WTC11 (cell line): Measurements from ENCODE around the gene GATA6.

ENCODE experiments used
- ARID4B ChIP-seq: sonication (generic); formaldehyde crosslinking; IDR thresholded peaks from 2 replicates; pipeline ENCODE4 v1.8.0; 2023; ENCODE audit warnings: missing genetic modification reagents, mild to moderate bottlenecking, borderline replicate concordance
- CTCF ChIP-seq: fragments of 200-600 bp; IDR thresholded peaks from 2 replicates; pipeline ENCODE4 v1.8.0; 2022; ENCODE audit warnings: antibody characterized with exemption
- FOXJ3 ChIP-seq: sonication (generic); formaldehyde crosslinking; IDR thresholded peaks from 2 replicates; pipeline ENCODE4 v1.9.0; 2021; ENCODE audit warnings: missing genetic modification reagents, mild to moderate bottlenecking, borderline replicate concordance
- FOXK1 ChIP-seq: sonication (generic); formaldehyde crosslinking; IDR thresholded peaks from 2 replicates; pipeline ENCODE4 v1.8.0; 2022; ENCODE audit warnings: mild to moderate bottlenecking, moderate library complexity, missing genetic modification reagents
- GABPB1 ChIP-seq: sonication (generic); formaldehyde crosslinking; IDR thresholded peaks from 2 replicates; pipeline ENCODE4 v1.8.1; 2023; ENCODE audit warnings: mild to moderate bottlenecking, missing genetic modification reagents
- NR1H2 ChIP-seq: sonication (generic); formaldehyde crosslinking; IDR thresholded peaks from 2 replicates; pipeline ENCODE4 v1.9.0; 2021; ENCODE audit warnings: mild to moderate bottlenecking, moderate library complexity, missing genetic modification reagents
- NR3C1 ChIP-seq: sonication (generic); formaldehyde crosslinking; conservative IDR thresholded peaks from 2 replicates; pipeline ENCODE4 v1.8.1; 2023; ENCODE audit warnings: low read depth, mild to moderate bottlenecking, missing genetic modification reagents
- SMAD3 ChIP-seq: sonication (generic); formaldehyde crosslinking; IDR thresholded peaks from 2 replicates; pipeline ENCODE4 v1.8.0; 2022; ENCODE audit warnings: missing genetic modification reagents, mild to moderate bottlenecking, borderline replicate concordance
- SP1 ChIP-seq: sonication (generic); formaldehyde crosslinking; conservative IDR thresholded peaks from 2 replicates; pipeline ENCODE4 v1.8.1; 2022; ENCODE audit warnings: missing genetic modification reagents
- STAT6 ChIP-seq: sonication (generic); formaldehyde crosslinking; conservative IDR thresholded peaks from 2 replicates; pipeline ENCODE4 v1.8.1; 2023; ENCODE audit warnings: mild to moderate bottlenecking, low read depth, missing genetic modification reagents, moderate library complexity
- ZNF671 ChIP-seq: fragments of 250-450 bp; sonication (Bioruptor Pico); IDR thresholded peaks from 2 replicates; pipeline ENCODE4 v1.8.0; 2021; ENCODE audit warnings: mild to moderate bottlenecking
- TF ChIP-seq, protein P1 (sequence below): sonication (generic); formaldehyde crosslinking; conservative IDR thresholded peaks from 2 replicates; pipeline ENCODE4 v1.8.1; 2022; ENCODE audit warnings: mild to moderate bottlenecking, missing genetic modification reagents
- TF ChIP-seq, protein P2 (sequence below): sonication (generic); formaldehyde crosslinking; IDR thresholded peaks from 2 replicates; pipeline ENCODE4 v1.8.1; 2023; ENCODE audit warnings: mild to moderate bottlenecking, missing genetic modification reagents
- TF ChIP-seq, protein P3 (sequence below): sonication (generic); formaldehyde crosslinking; IDR thresholded peaks from 2 replicates; pipeline ENCODE4 v1.8.0; 2022; ENCODE audit warnings: mild to moderate bottlenecking, missing genetic modification reagents

- TF ChIP-seq CTCF = no peak
- no peak for TF ChIP-seq STAT6 (CRISPR knock-in tag)
- TF ChIP-seq FOXJ3 (CRISPR knock-in tag) = no peak
- TF ChIP-seq, protein P1, sequence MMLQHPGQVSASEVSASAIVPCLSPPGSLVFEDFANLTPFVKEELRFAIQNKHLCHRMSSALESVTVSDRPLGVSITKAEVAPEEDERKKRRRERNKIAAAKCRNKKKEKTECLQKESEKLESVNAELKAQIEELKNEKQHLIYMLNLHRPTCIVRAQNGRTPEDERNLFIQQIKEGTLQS = no peak
- no peak for TF ChIP-seq SMAD3
- TF ChIP-seq ARID4B = no peak
- TF ChIP-seq NR3C1 (CRISPR knock-in tag) = no peak
- no peak for TF ChIP-seq FOXK1
- TF ChIP-seq, protein P2, sequence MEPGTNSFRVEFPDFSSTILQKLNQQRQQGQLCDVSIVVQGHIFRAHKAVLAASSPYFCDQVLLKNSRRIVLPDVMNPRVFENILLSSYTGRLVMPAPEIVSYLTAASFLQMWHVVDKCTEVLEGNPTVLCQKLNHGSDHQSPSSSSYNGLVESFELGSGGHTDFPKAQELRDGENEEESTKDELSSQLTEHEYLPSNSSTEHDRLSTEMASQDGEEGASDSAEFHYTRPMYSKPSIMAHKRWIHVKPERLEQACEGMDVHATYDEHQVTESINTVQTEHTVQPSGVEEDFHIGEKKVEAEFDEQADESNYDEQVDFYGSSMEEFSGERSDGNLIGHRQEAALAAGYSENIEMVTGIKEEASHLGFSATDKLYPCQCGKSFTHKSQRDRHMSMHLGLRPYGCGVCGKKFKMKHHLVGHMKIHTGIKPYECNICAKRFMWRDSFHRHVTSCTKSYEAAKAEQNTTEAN = no peak
- TF ChIP-seq NR1H2 = no peak
- no peak for TF ChIP-seq ZNF671 (CRISPR knock-in tag)
- TF ChIP-seq GABPB1 = no peak
- TF ChIP-seq, protein P3, sequence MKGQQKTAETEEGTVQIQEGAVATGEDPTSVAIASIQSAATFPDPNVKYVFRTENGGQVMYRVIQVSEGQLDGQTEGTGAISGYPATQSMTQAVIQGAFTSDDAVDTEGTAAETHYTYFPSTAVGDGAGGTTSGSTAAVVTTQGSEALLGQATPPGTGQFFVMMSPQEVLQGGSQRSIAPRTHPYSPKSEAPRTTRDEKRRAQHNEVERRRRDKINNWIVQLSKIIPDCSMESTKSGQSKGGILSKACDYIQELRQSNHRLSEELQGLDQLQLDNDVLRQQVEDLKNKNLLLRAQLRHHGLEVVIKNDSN (CRISPR knock-in tag) = no peak
- no peak for TF ChIP-seq SP1 (CRISPR knock-in tag)
Measured at GRCh38 chr18:22168360-22168921, 948 bp upstream of the GATA6 start.
